K562 (cell line): ENCODE measurements around the gene PRTFDC1. TPM values are rescaled to one million over a fixed set of nuclear protein-coding genes. Genes with fewer than 3 reads are reported as not detected.

Experiments used
- ATAC-seq: fragments of 200-7000 bp; cut with Tn5 transposase; 3 replicates; pipeline ENCODE4 v1.9.1; 2020; ENCODE audit warnings: moderate library complexity
- BruUV-seq: library from RNA; stranded (reverse); fragments of 400-500 nt; replicated peaks from 2 replicates; lab custom pipeline; 2021; lab: Mats Ljungman, UMichigan
- CTCF ChIA-PET: fragments of 300-600 bp; formaldehyde crosslinking; extraction: SDS; loops from one replicate; lab custom pipeline; 2021; ENCODE audit warnings: low intra/inter-chr PET ratio; lab: Yijun Ruan, JAX
- POLR2A ChIA-PET: fragments of 300-600, 350-650 bp; sonication (Branson Sonifier 250); formaldehyde crosslinking; extraction: SDS; loops from one replicate; lab custom pipeline; 2021; ENCODE audit warnings: antibody characterized with exemption, inconsistent platforms; lab: Yijun Ruan, JAX
- DNase-seq, 4 experiments: peaks; one replicate each; pipeline versions ENCODE4 v3.0.0 to v3.0.0-alpha.2; 2011 to 2018; ENCODE audit warnings: low spot score in 3 of 4, mixed read lengths in 3 of 4; ENCODE audit errors: extremely low read depth in 1 of 4
- FAIRE-seq: peaks from 2 replicates; lab custom pipeline; 2011; peaks lifted over from hg19 to GRCh38; lab: Jason Lieb, UNC
- H2AFZ ChIP-seq: 2 replicates; pipeline ENCODE4 v1.6.0; 2011; ENCODE audit warnings: low read depth, low read length, control low read depth, inconsistent platforms
- H3K27ac ChIP-seq: fragments of 200-600 bp; 3 replicates; pipeline ENCODE4 v1.8.0; 2011; ENCODE audit warnings: low read depth, mild to moderate bottlenecking, control low read depth, inconsistent platforms, low read length, moderate library complexity, mixed read lengths; ENCODE audit errors: extremely low read depth
- H3K27me3 ChIP-seq, 2 experiments: fragments of 300-600 bp in 1 of 2; 2 replicates in 1 of 2; 3 replicates in 1 of 2; pipeline versions ENCODE4 v1.6.0 to v1.8.0; 2011; ENCODE audit warnings: inconsistent platforms in 2 of 2, low read length in 2 of 2, mild to moderate bottlenecking in 1 of 2, mixed read lengths in 1 of 2, moderate library complexity in 1 of 2; ENCODE audit not compliant: control insufficient read depth in 2 of 2, insufficient read depth in 2 of 2
- H3K36me3 ChIP-seq: fragments of 300-600 bp; 3 replicates; pipeline ENCODE4 v1.8.0; 2011; ENCODE audit warnings: mild to moderate bottlenecking, low read length, inconsistent platforms; ENCODE audit not compliant: control insufficient read depth, insufficient read depth
- H3K4me1 ChIP-seq, 2 experiments: fragments of 200-600 bp in 1 of 2; replicated peaks in 1 of 2; 2 replicates in 1 of 2; 3 replicates in 1 of 2; pipeline versions ENCODE4 v1.5.1 to v1.8.0; 2011; ENCODE audit warnings: inconsistent platforms in 2 of 2, low read length in 2 of 2, mild to moderate bottlenecking in 1 of 2, mixed read lengths in 1 of 2, moderate library complexity in 1 of 2; ENCODE audit not compliant: control insufficient read depth in 2 of 2, insufficient read depth in 2 of 2
- H3K4me2 ChIP-seq: 2 replicates; pipeline ENCODE4 v1.6.1; 2011; ENCODE audit warnings: low read length, control low read depth, inconsistent platforms, mixed read lengths; ENCODE audit not compliant: insufficient read depth
- H3K4me3 ChIP-seq: fragments of 200-600 bp; sonication (generic), shearing (Covaris generic); 2 replicates; pipeline ENCODE4 v1.5.1; 2016; ENCODE audit warnings: control low read depth, inconsistent platforms
- H3K79me2 ChIP-seq: fragments of 200-600 bp; 3 replicates; pipeline ENCODE4 v1.8.0; 2011; ENCODE audit warnings: low read length, inconsistent platforms; ENCODE audit not compliant: control insufficient read depth, insufficient read depth
- H3K9ac ChIP-seq, 2 experiments: 2 replicates each; pipeline versions ENCODE4 v1.6.0 to v1.6.1; 2011; ENCODE audit warnings: low read depth in 2 of 2, low read length in 2 of 2, control low read depth in 1 of 2, inconsistent platforms in 1 of 2, mild to moderate bottlenecking in 1 of 2, mixed read lengths in 1 of 2; ENCODE audit not compliant: insufficient read depth in 1 of 2
- H3K9me1 ChIP-seq: one replicate; pipeline ENCODE4 v1.6.0; 2011; ENCODE audit warnings: inconsistent platforms, mild to moderate bottlenecking, low read length, moderate library complexity; ENCODE audit not compliant: control insufficient read depth, insufficient read depth
- H3K9me3 ChIP-seq: replicated peaks from 2 replicates; pipeline ENCODE4 v1.5.1; 2011; ENCODE audit warnings: low read depth, low read length, inconsistent platforms; ENCODE audit not compliant: control insufficient read depth, insufficient read depth
- H4K20me1 ChIP-seq: replicated peaks from 2 replicates; pipeline ENCODE4 v1.6.1; 2011; ENCODE audit warnings: low read length, inconsistent platforms, mixed read lengths; ENCODE audit not compliant: control insufficient read depth, insufficient read depth
- CAMTA2 ChIP-seq: fragments of 250-450 bp; sonication (Bioruptor Pico); conservative IDR thresholded peaks from 2 replicates; pipeline ENCODE4 v1.5.1; 2022
- ELF1 ChIP-seq: fragments of 200-800 bp; sonication (Bioruptor generic); IDR thresholded peaks from 2 replicates; pipeline ENCODE4 v1.6.1; 2016; ENCODE audit warnings: missing genetic modification characterization, missing compliant biosample characterization
- ELK1 ChIP-seq: sonication (generic); formaldehyde crosslinking; IDR thresholded peaks from 2 replicates; pipeline ENCODE4 v1.8.1; 2022; ENCODE audit warnings: missing genetic modification reagents
- FOSL1 ChIP-seq: fragments of 200-800 bp; sonication (Bioruptor generic); conservative IDR thresholded peaks from 2 replicates; pipeline ENCODE4 v1.6.1; 2016; ENCODE audit warnings: missing genetic modification characterization, missing compliant biosample characterization
- FOXA3 ChIP-seq, 2 experiments: fragments of 450-650 bp in 1 of 2; sonication (generic) in 1 of 2; formaldehyde crosslinking; IDR thresholded peaks in 1 of 2; conservative IDR thresholded peaks in 1 of 2; 2 replicates each; pipeline versions ENCODE4 v1.4.0 to v1.8.0; 2020 to 2022; ENCODE audit warnings: mild to moderate bottlenecking in 2 of 2, missing genetic modification reagents in 1 of 2
- FOXK1 ChIP-seq: sonication (generic); formaldehyde crosslinking; IDR thresholded peaks from 2 replicates; pipeline ENCODE4 v1.8.0; 2022; ENCODE audit warnings: missing genetic modification reagents, mild to moderate bottlenecking, borderline replicate concordance
- HBP1 ChIP-seq: fragments of 450-650 bp; formaldehyde crosslinking; IDR thresholded peaks from 2 replicates; pipeline ENCODE4 v1.4.0; 2022; ENCODE audit warnings: missing genetic modification characterization
- NR2C1 ChIP-seq, 2 experiments: fragments of 450-650 bp; IDR thresholded peaks; 2 replicates each; pipeline ENCODE4 v1.6.1; 2017; ENCODE audit warnings: mild to moderate bottlenecking in 2 of 2, antibody characterized with exemption in 1 of 2, inconsistent platforms in 1 of 2, missing compliant biosample characterization in 1 of 2, missing genetic modification characterization in 1 of 2
- STAG1 ChIP-seq: sonication (generic); formaldehyde crosslinking; IDR thresholded peaks from 2 replicates; pipeline ENCODE4 v1.5.0; 2020; ENCODE audit warnings: missing genetic modification reagents, borderline replicate concordance
- ZNF217 ChIP-seq: sonication (generic); formaldehyde crosslinking; IDR thresholded peaks from 2 replicates; pipeline ENCODE4 v1.8.0; 2022; ENCODE audit warnings: mild to moderate bottlenecking, missing genetic modification reagents
- ZNF253 ChIP-seq: fragments of 250-450 bp; sonication (Bioruptor Pico); conservative IDR thresholded peaks from 2 replicates; pipeline ENCODE4 v1.6.1; 2021; ENCODE audit warnings: mild to moderate bottlenecking
- ZNF324 ChIP-seq: fragments of 250-450 bp; sonication (Bioruptor Pico); IDR thresholded peaks from 2 replicates; pipeline ENCODE4 v1.4.0; 2020; ENCODE audit warnings: mild to moderate bottlenecking
- ZNF347 ChIP-seq: fragments of 450-650 bp; formaldehyde crosslinking; IDR thresholded peaks from 2 replicates; pipeline ENCODE4 v1.4.0; 2020; ENCODE audit warnings: low read depth, mild to moderate bottlenecking, moderate library complexity
- in situ Hi-C: fragments of 300-500 bp; cut with MboI; formaldehyde crosslinking; loops from 4 replicates; pipeline ENCODE4 v1.15.0; 2018; ENCODE audit warnings: inconsistent platforms, mixed read lengths
- intact Hi-C: fragments of 100-400 bp; cut with micrococcal nuclease; formaldehyde crosslinking; loops from 2 replicates; pipeline ENCODE4 v1.14.2; 2022
- polyA plus RNA-seq, 8 experiments: library from polyadenylated mRNA; depleted of rRNA in 4 of 8; stranded (reverse) in 5 of 8; unstranded in 3 of 8; fragments of >200 nt; fragmentation: Nextera tagmentation in 2 of 8; fragmentation: Illumina TruSeq in 1 of 8; extraction: Ambion mirVana in 2 of 8; extraction: Trizol in 1 of 8; gene quantifications; 2 replicates each; pipeline versions ENCODE4 v1.2.1 to v1.2.3, GENCODE V29; 2011 to 2014; ENCODE audit warnings: inconsistent platforms in 1 of 8, missing spikeins in 1 of 8
- total RNA-seq, 7 experiments: library from RNA; depleted of rRNA in 6 of 7; stranded (reverse); fragments of >200 nt in 6 of 7; fragmentation: Illumina TruSeq in 2 of 7; extraction: Trizol in 2 of 7; gene quantifications; 2 replicates each; pipeline versions ENCODE4 v1.2.1 to v1.2.3, GENCODE V29; 2011 to 2021; ENCODE audit warnings: low replicate concordance in 1 of 7
- TF ChIP-seq, protein P1 (sequence below): sonication (generic); formaldehyde crosslinking; IDR thresholded peaks from 2 replicates; pipeline ENCODE4 v1.8.0; 2023; ENCODE audit warnings: mild to moderate bottlenecking, missing genetic modification reagents
- TF ChIP-seq, protein P2 (sequence below), 3 experiments: fragments of 200-800 bp in 1 of 3; fragments of 250-450 bp in 1 of 3; fragments of 450-650 bp in 1 of 3; sonication (Bioruptor Pico) in 1 of 3; sonication (Bioruptor generic) in 1 of 3; formaldehyde crosslinking in 1 of 3; IDR thresholded peaks; 2 replicates each; pipeline versions ENCODE4 v1.6.1 to v1.8.0; 2016 to 2022; ENCODE audit warnings: mild to moderate bottlenecking in 2 of 3, missing genetic modification characterization in 2 of 3, missing compliant biosample characterization in 1 of 3, moderate library complexity in 1 of 3

The PRTFDC1 gene
- total and polyA plus RNA-seq, 9 of the 15 experiments (the other 6 are each of a cell fraction or from before 2014, with no cell fraction given): 7.0 to 27.6 (median 10.0) TPM

- peaks cover 0 to 4% of the 10 kb centered on the region in 2 experiments; a peak in 2 of 5 replicates for H3K4me1 ChIP-seq
- intact Hi-C loops: no loop called here
- DNase-seq (no peak), ATAC-seq (no peak)
- CTCF ChIA-PET: no interaction called here
- H3K36me3 ChIP-seq: no peaks in the 10 kb centered on the region
- H4K20me1 ChIP-seq: no peaks in the 10 kb centered on the region
- H3K27ac ChIP-seq: no peak overlapping the region
- no peak for TF ChIP-seq ZNF324
- no peak for TF ChIP-seq ELK1 (CRISPR knock-in tag)
- no peak for TF ChIP-seq STAG1 (CRISPR knock-in tag)
- TF ChIP-seq, protein P1, sequence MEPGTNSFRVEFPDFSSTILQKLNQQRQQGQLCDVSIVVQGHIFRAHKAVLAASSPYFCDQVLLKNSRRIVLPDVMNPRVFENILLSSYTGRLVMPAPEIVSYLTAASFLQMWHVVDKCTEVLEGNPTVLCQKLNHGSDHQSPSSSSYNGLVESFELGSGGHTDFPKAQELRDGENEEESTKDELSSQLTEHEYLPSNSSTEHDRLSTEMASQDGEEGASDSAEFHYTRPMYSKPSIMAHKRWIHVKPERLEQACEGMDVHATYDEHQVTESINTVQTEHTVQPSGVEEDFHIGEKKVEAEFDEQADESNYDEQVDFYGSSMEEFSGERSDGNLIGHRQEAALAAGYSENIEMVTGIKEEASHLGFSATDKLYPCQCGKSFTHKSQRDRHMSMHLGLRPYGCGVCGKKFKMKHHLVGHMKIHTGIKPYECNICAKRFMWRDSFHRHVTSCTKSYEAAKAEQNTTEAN: no peak
- TF ChIP-seq ZNF217 (CRISPR knock-in tag): no peak
- TF ChIP-seq NR2C1 (IDR thresholded peaks at IDR 0.05): no peak
- TF ChIP-seq NR2C1 (tag; IDR thresholded peaks at IDR 0.05): no peak
- no peak for TF ChIP-seq FOSL1
- TF ChIP-seq, protein P2, sequence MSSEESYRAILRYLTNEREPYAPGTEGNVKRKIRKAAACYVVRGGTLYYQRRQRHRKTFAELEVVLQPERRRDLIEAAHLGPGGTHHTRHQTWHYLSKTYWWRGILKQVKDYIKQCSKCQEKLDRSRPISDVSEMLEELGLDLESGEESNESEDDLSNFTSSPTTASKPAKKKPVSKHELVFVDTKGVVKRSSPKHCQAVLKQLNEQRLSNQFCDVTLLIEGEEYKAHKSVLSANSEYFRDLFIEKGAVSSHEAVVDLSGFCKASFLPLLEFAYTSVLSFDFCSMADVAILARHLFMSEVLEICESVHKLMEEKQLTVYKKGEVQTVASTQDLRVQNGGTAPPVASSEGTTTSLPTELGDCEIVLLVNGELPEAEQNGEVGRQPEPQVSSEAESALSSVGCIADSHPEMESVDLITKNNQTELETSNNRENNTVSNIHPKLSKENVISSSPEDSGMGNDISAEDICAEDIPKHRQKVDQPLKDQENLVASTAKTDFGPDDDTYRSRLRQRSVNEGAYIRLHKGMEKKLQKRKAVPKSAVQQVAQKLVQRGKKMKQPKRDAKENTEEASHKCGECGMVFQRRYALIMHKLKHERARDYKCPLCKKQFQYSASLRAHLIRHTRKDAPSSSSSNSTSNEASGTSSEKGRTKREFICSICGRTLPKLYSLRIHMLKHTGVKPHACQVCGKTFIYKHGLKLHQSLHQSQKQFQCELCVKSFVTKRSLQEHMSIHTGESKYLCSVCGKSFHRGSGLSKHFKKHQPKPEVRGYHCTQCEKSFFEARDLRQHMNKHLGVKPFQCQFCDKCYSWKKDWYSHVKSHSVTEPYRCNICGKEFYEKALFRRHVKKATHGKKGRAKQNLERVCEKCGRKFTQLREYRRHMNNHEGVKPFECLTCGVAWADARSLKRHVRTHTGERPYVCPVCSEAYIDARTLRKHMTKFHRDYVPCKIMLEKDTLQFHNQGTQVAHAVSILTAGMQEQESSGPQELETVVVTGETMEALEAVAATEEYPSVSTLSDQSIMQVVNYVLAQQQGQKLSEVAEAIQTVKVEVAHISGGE (CRISPR knock-in tag; IDR thresholded peaks at IDR 0.05): no peak
- TF ChIP-seq FOXK1 (CRISPR knock-in tag): no peak
- no peak for TF ChIP-seq HBP1 (CRISPR knock-in tag)
- TF ChIP-seq ZNF253 (CRISPR knock-in tag): no peak
- no peak for TF ChIP-seq FOXA3 (CRISPR knock-in tag; conservative IDR thresholded peaks at IDR 0.05 in 1 of 2, IDR thresholded peaks at IDR 0.05 in 1 of 2)
- no peak for TF ChIP-seq ZNF347 (CRISPR knock-in tag)
- TF ChIP-seq CAMTA2 (CRISPR knock-in tag): no peak
- TF ChIP-seq ELF1 (tag): no peak
- TF ChIP-seq, all 486 proteins: peak for 0
- FAIRE-seq: no peak
- no TSS peak for BruUV-seq
- no peaks in the 10 kb centered on the region for H3K9me1 ChIP-seq
- H3K9me3 ChIP-seq: no peaks in the 10 kb centered on the region
- no peak overlapping the region for H2AFZ ChIP-seq
- H3K79me2 ChIP-seq: no peaks in the 10 kb centered on the region
- no peak overlapping the region for H3K9ac ChIP-seq
- in situ Hi-C loops: no loop called here
- POLR2A ChIA-PET: interaction anchor here (0.6 kb wide), 1 partner anchor 221 kb away, joined by 3 read pairs; no protein-coding TSS in a partner anchor
- no peak overlapping the region for H3K4me3 ChIP-seq
- H3K4me2 ChIP-seq: no peak overlapping the region
- no peaks in the 10 kb centered on the region for H3K27me3 ChIP-seq
Observed at GRCh38 chr10:24995072-24995471, 42.7 kb upstream of the PRTFDC1 start.
